ENCODE data around the gene RPTOR. TPM values are rescaled to one million over a fixed set of nuclear protein-coding genes. Genes with fewer than 3 reads are reported as not detected.

RPTOR gene
- total RNA-seq, 1 donor = 30.0 TPM

- no peak for TF ChIP-seq CTCF (IDR thresholded peaks at IDR 0.05; ENCODE audit: insufficient read depth, low read length)
- H3K4me3 ChIP-seq (ENCODE audit: low read depth, low read length) = no peak overlapping the region
- no peak for DNase-seq (ENCODE audit: low read depth)
These were observed 367.8 kb downstream of the RPTOR start for GRCh38 chr17:80912476-80912875.

DNA sequence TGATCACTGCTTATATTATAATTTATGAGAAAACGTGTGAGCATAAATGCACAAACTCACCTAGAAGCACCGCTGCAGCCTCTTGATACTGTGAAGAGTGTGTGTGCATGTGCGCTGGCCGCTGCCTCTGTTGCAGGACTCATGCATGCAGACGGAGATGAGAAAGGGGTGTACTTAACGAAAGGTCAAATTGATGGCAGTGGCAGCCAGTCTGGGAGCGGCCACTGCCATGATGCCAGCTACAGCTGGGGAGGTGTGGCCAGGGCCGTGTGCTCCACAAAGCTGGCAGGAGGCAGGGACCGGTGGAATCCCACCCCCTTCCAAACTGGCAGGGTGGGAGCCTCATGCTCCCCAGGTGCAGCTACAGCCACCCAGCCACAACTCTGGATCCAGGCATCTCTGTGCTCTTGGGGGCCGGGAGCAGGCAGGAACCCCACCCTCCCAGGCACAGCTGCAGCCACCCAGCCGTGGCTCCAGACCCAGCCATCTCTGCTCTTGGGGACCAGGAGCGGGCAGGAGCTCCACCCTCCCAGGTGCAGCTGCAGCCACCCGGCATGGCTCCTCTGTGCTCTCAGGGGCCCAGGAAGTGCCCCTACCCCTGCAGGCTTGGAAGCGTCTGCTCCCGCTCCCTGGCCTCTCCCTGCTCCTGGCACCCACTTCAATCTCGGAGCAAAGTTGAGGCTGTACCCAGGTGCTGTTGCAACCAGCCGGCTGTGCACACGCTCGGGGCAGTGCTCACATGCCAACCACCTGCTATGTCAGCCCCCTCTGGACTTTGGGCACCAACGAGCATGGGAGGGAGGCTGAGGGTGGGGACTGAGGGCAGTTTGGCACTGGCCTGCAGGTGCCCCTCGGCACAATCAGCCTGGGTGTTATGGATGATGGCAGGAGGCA is 369.5 kb downstream of the RPTOR start:
- DNase-seq (ENCODE audit: low read depth) = no peak
- TF ChIP-seq CTCF (IDR thresholded peaks at IDR 0.05; ENCODE audit: insufficient read depth, low read length) = no peak
- H3K4me3 ChIP-seq (ENCODE audit: low read depth, low read length) = no peak overlapping the region

- no peak for TF ChIP-seq CTCF (IDR thresholded peaks at IDR 0.05; ENCODE audit: insufficient read depth, low read length)
- no peak overlapping the region for H3K4me3 ChIP-seq (ENCODE audit: low read depth, low read length)
- DNase-seq (ENCODE audit: low read depth) = no peak
These were observed 371.6 kb downstream of the RPTOR start for GRCh38 chr17:80916246-80916645.

- no peak for TF ChIP-seq CTCF (IDR thresholded peaks at IDR 0.05; ENCODE audit: insufficient read depth, low read length)
- H3K4me3 ChIP-seq (ENCODE audit: low read depth, low read length) = no peak overlapping the region
- no peak for DNase-seq (ENCODE audit: low read depth)
These were observed 373.3 kb downstream of the RPTOR start for GRCh38 chr17:80917716-80918560.

DNA sequence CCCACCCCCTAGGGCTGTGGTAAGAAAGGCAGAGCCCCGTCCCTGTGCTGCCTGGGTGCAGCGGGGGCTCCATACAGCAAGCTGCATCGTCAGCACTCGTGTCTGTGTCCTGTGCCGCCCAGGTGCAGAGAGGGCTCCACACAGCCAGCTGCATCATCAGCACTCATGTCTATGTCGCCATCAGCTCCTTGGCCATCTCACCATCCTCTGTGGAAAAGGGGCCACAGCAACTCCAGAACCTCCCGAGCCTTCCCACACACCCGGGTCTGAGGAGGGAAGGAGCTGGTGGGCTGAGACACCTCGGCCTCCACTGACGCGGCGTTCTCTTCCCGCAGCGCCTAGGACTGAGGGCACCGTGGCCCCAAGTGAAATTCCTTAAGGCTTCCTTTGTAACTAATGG is 374.1 kb downstream of the RPTOR start:
- no peak for DNase-seq (ENCODE audit: low read depth)
- H3K4me3 ChIP-seq (ENCODE audit: low read depth, low read length) = no peak overlapping the region
- TF ChIP-seq CTCF (IDR thresholded peaks at IDR 0.05; ENCODE audit: insufficient read depth, low read length) = no peak

DNA sequence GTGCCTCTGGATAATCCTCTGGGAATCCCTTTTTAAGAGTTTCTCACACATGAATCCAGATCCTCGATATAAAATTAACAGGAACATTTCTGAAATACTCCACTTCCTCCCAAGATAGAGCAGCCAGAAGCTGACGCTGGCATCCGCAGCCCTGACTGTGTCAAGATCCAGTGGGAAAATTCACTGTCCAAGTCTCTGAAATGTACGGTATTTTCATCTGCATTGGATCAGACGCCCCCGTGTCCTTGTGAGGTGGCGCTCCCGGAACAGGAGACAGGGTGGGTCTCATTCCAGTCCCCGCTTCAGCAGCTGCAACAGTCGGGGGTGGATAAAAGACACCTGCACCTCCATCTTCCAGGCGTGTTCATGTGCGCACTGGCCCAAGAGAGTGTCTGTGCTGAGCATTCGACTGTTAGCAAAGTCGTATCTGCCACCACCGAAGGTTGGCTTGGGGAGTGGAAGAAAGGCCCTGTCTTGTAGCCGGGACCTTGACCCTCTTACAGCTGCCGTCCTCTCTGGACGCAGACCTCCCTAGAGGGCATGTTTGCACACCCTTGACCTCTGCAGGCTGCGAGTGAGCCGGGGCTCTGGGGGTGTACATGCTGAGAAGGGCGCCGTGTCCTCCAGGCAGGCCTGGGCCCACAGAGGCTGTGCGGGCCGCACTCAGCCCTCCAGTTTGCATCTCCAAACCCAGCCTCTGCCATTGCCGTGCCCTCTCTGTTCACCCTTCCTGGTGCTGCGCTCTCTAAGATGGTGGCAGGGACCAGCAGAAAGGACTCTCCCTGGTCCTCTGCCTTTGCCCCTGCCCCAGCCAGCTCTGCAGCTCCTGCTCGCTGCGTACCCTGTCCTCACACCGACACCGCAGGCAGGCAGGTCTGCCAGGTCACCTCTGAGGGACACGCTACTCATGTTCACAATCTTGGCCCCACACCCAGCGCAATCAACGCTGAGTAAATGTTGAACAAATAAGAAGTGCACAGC is 375.0 kb downstream of the RPTOR start:
- TF ChIP-seq CTCF (IDR thresholded peaks at IDR 0.05; ENCODE audit: insufficient read depth, low read length) = no peak
- no peak for DNase-seq (ENCODE audit: low read depth)
- H3K4me3 ChIP-seq (ENCODE audit: low read depth, low read length) = no peak overlapping the region

All from fibroblast of the aortic adventitia (primary cell).